H1 (cell line): ENCODE measurements around the gene MVD. TPM values are rescaled to one million over a fixed set of nuclear protein-coding genes. Genes with fewer than 3 reads are reported as not detected.

ENCODE experiments used
- CTCF ChIA-PET: fragments of 300-600 bp; sonication (Branson Sonifier 250); formaldehyde crosslinking; loops from one replicate; lab custom pipeline; 2021; ENCODE audit not compliant: partially characterized antibody; lab: Charles Lee
- POLR2A ChIA-PET: fragments of 300-600 bp; sonication (Branson Sonifier 250); formaldehyde crosslinking; loops from one replicate; lab custom pipeline; 2021; ENCODE audit warnings: inconsistent platforms; ENCODE audit not compliant: partially characterized antibody; lab: Charles Lee
- DNase-seq, 2 experiments: peaks; one replicate each; pipeline versions ENCODE4 v3.0.0 to v3.0.0-alpha.2; 2010 to 2022; ENCODE audit warnings: low spot score in 2 of 2, low read depth in 1 of 2, mixed read lengths in 1 of 2
- FAIRE-seq: peaks from 2 replicates; lab custom pipeline; 2011; peaks lifted over from hg19 to GRCh38; lab: Jason Lieb, UNC
- H2AFZ ChIP-seq: 2 replicates; pipeline ENCODE4 v1.8.1; 2012; ENCODE audit warnings: low read length, inconsistent platforms
- H2AK5ac ChIP-seq: 2 replicates; pipeline ENCODE4 v1.6.1; 2013; ENCODE audit warnings: low read depth, low read length
- H2BK120ac ChIP-seq: replicated peaks from 2 replicates; pipeline ENCODE3; 2013; ENCODE audit warnings: low read depth, low read length, inconsistent platforms
- H2BK12ac ChIP-seq: 2 replicates; pipeline ENCODE4 v1.6.1; 2013; ENCODE audit warnings: low read depth, low read length
- H2BK15ac ChIP-seq: 2 replicates; pipeline ENCODE4 v1.6.1; 2013; ENCODE audit warnings: low read length
- H2BK20ac ChIP-seq: 2 replicates; pipeline ENCODE4 v1.6.1; 2013; ENCODE audit warnings: low read length
- H2BK5ac ChIP-seq: 2 replicates; pipeline ENCODE4 v1.6.1; 2013; ENCODE audit warnings: low read depth, low read length
- H3K14ac ChIP-seq: 2 replicates; pipeline ENCODE4 v1.6.1; 2013; ENCODE audit warnings: inconsistent platforms; ENCODE audit not compliant: insufficient read length
- H3K18ac ChIP-seq: 2 replicates; pipeline ENCODE4 v1.6.1; 2013; ENCODE audit warnings: low read length; ENCODE audit errors: extremely low read depth
- H3K23ac ChIP-seq: 2 replicates; pipeline ENCODE4 v1.6.1; 2013; ENCODE audit warnings: inconsistent platforms; ENCODE audit not compliant: insufficient read length
- H3K23me2 ChIP-seq: 2 replicates; pipeline ENCODE4 v1.6.1; 2013; ENCODE audit warnings: low read depth, low read length
- H3K27ac ChIP-seq: 2 replicates; pipeline ENCODE4 v1.6.1; 2011; ENCODE audit warnings: low read depth, low read length, inconsistent platforms
- H3K27me3 ChIP-seq, 4 experiments: replicated peaks in 1 of 4; 1 replicate in 1 of 4; 2 replicates in 3 of 4; pipeline versions ENCODE4 v1.6.1 to v1.8.1; 2011 to 2013; ENCODE audit warnings: low read length in 3 of 4, mild to moderate bottlenecking in 3 of 4, inconsistent platforms in 2 of 4, mixed read lengths in 2 of 4, moderate library complexity in 1 of 4; ENCODE audit not compliant: control insufficient read depth in 3 of 4, insufficient read depth in 3 of 4; ENCODE audit errors: extremely low read depth in 1 of 4
- H3K36me3 ChIP-seq, 4 experiments: 2 replicates each; pipeline versions ENCODE4 v1.6.1 to v1.8.1; 2011 to 2013; ENCODE audit warnings: mild to moderate bottlenecking in 4 of 4, low read length in 3 of 4, moderate library complexity in 2 of 4, control low read depth in 1 of 4, inconsistent platforms in 1 of 4; ENCODE audit not compliant: insufficient read depth in 4 of 4, control insufficient read depth in 2 of 4
- H3K4ac ChIP-seq: replicated peaks from 2 replicates; pipeline ENCODE3; 2013; ENCODE audit warnings: low read length, low read depth, mixed read lengths, inconsistent platforms; ENCODE audit not compliant: insufficient read length
- H3K4me1 ChIP-seq, 4 experiments: replicated peaks in 1 of 4; 1 replicate in 1 of 4; 2 replicates in 3 of 4; pipeline versions ENCODE4 v1.6.1 to v1.8.1; 2011 to 2013; ENCODE audit warnings: low read length in 3 of 4, inconsistent platforms in 2 of 4, mixed read lengths in 1 of 4; ENCODE audit not compliant: insufficient read depth in 4 of 4, control insufficient read depth in 3 of 4
- H3K4me2 ChIP-seq, 2 experiments: 2 replicates each; pipeline versions ENCODE4 v1.6.1 to v1.8.1; 2011 to 2013; ENCODE audit warnings: low read depth in 2 of 2, low read length in 2 of 2, control low read depth in 1 of 2, inconsistent platforms in 1 of 2, mild to moderate bottlenecking in 1 of 2; ENCODE audit not compliant: insufficient read depth in 1 of 2
- H3K4me3 ChIP-seq, 4 experiments: fragments of 200-600, 300-600 bp in 1 of 4; sonication (generic), shearing (Covaris generic), sonication (Bioruptor Twin) in 1 of 4; 2 replicates each; pipeline versions ENCODE4 v1.5.1 to v1.8.1; 2011 to 2016; ENCODE audit warnings: low read length in 4 of 4, low read depth in 3 of 4, control low read depth in 2 of 4, inconsistent platforms in 2 of 4, mild to moderate bottlenecking in 2 of 4, mixed read lengths in 1 of 4, moderate library complexity in 1 of 4; ENCODE audit not compliant: insufficient read depth in 2 of 4; ENCODE audit errors: extremely low read depth in 1 of 4
- H3K56ac ChIP-seq: replicated peaks from 2 replicates; pipeline ENCODE3; 2013; ENCODE audit warnings: low read depth, mild to moderate bottlenecking, mixed read lengths, low read length, inconsistent platforms; ENCODE audit not compliant: insufficient read length
- H3K79me1 ChIP-seq: 2 replicates; pipeline ENCODE4 v1.6.1; 2013; ENCODE audit warnings: low read depth, low read length, control low read depth
- H3K79me2 ChIP-seq, 2 experiments: 2 replicates each; pipeline versions ENCODE4 v1.6.1 to v1.8.1; 2012 to 2013; ENCODE audit warnings: low read length in 2 of 2, mild to moderate bottlenecking in 2 of 2, inconsistent platforms in 1 of 2; ENCODE audit not compliant: insufficient read depth in 2 of 2, control insufficient read depth in 1 of 2
- H3K9ac ChIP-seq, 4 experiments: replicated peaks in 1 of 4; 1 replicate in 1 of 4; 2 replicates in 3 of 4; pipeline versions ENCODE4 v1.6.1 to v1.8.1; 2011 to 2013; ENCODE audit warnings: low read depth in 3 of 4, low read length in 3 of 4, control low read depth in 2 of 4, mild to moderate bottlenecking in 2 of 4, moderate library complexity in 2 of 4, inconsistent platforms in 1 of 4; ENCODE audit errors: extremely low read depth in 1 of 4
- H3K9me3 ChIP-seq, 2 experiments: 2 replicates each; pipeline versions ENCODE4 v1.6.1 to v1.8.1; 2012 to 2013; ENCODE audit warnings: mild to moderate bottlenecking in 2 of 2, moderate library complexity in 2 of 2, control low read depth in 1 of 2, inconsistent platforms in 1 of 2, low read depth in 1 of 2, low read length in 1 of 2, mixed read lengths in 1 of 2; ENCODE audit not compliant: insufficient read depth in 2 of 2
- H4K20me1 ChIP-seq, 2 experiments: replicated peaks in 1 of 2; 2 replicates each; pipeline versions ENCODE3 to v1.8.1; 2011 to 2013; ENCODE audit warnings: inconsistent platforms in 2 of 2, low read length in 2 of 2, mild to moderate bottlenecking in 1 of 2; ENCODE audit not compliant: insufficient read depth in 2 of 2, control insufficient read depth in 1 of 2
- H4K5ac ChIP-seq: 2 replicates; pipeline ENCODE4 v1.6.1; 2013; ENCODE audit warnings: low read length, low read depth, mixed read lengths, inconsistent platforms; ENCODE audit not compliant: insufficient read length
- H4K8ac ChIP-seq: 2 replicates; pipeline ENCODE4 v1.8.0; 2013; ENCODE audit warnings: mild to moderate bottlenecking, moderate library complexity, low read length, inconsistent platforms; ENCODE audit not compliant: insufficient read depth; ENCODE audit errors: extremely low read depth
- H4K91ac ChIP-seq: replicated peaks from 2 replicates; pipeline ENCODE3; 2013; ENCODE audit warnings: low read length, mixed read lengths, inconsistent platforms; ENCODE audit not compliant: insufficient read length
- ATF2 ChIP-seq: IDR thresholded peaks from 2 replicates; pipeline ENCODE4 v1.6.1; 2012; ENCODE audit warnings: low read length, inconsistent platforms
- BCL11A ChIP-seq, 2 experiments: IDR thresholded peaks; one replicate each; pipeline ENCODE4 v1.6.1; 2011; ENCODE audit warnings: low read depth in 2 of 2, low read length in 2 of 2, mild to moderate bottlenecking in 2 of 2
- CEBPB ChIP-seq: IDR thresholded peaks from 2 replicates; pipeline ENCODE4 v1.6.1; 2012; ENCODE audit warnings: low read depth, low read length
- EGR1 ChIP-seq: IDR thresholded peaks from 2 replicates; pipeline ENCODE4 v1.6.1; 2011; ENCODE audit warnings: low read depth, low read length, borderline replicate concordance
- MAFK ChIP-seq: IDR thresholded peaks from 2 replicates; pipeline ENCODE4 v1.6.1; 2012; ENCODE audit warnings: low read depth, mild to moderate bottlenecking, improper control_type of control experiment, low read length
- NANOG ChIP-seq: IDR thresholded peaks from 2 replicates; pipeline ENCODE4 v1.6.1; 2011; ENCODE audit warnings: low read length, low read depth, mild to moderate bottlenecking, inconsistent platforms; ENCODE audit not compliant: insufficient read depth, poor library complexity, severe bottlenecking
- POLR2A ChIP-seq, 2 experiments: IDR thresholded peaks; 1 replicate in 1 of 2; 2 replicates in 1 of 2; pipeline ENCODE4 v1.6.1; 2011; ENCODE audit warnings: low read depth in 2 of 2, low read length in 2 of 2, mild to moderate bottlenecking in 2 of 2; ENCODE audit errors: control extremely low read depth in 1 of 2
- POLR2AphosphoS5 ChIP-seq: IDR thresholded peaks from 2 replicates; pipeline ENCODE4 v1.6.1; 2011; ENCODE audit warnings: low read depth, low read length
- RNF2 ChIP-seq: fragments of 200-900, 300-1000 bp; sonication (generic); IDR thresholded peaks from 2 replicates; pipeline ENCODE4 v1.7.1; 2016; ENCODE audit warnings: borderline replicate concordance, low read depth, mild to moderate bottlenecking, antibody characterized with exemption, low read length; ENCODE audit not compliant: poor library complexity, severe bottlenecking; ENCODE audit errors: missing control alignments
- TEAD4 ChIP-seq: IDR thresholded peaks from 2 replicates; pipeline ENCODE4 v1.6.1; 2012; ENCODE audit warnings: low read depth, low read length, inconsistent platforms, mixed read lengths
- WGBS, 2 experiments: shearing (Covaris generic) in 1 of 2; methylation state at CpG; one replicate each; pipeline versions ENCODE4 v1.1.6 to v1.1.7; 2013 to 2015; ENCODE audit warnings: low lambda C conversion rate in 2 of 2, mixed read lengths in 2 of 2, inconsistent platforms in 1 of 2, low coverage in 1 of 2, missing lambda C conversion rate in 1 of 2; ENCODE audit not compliant: insufficient replicate concordance in 2 of 2, insufficient coverage in 1 of 2, insufficient read length in 1 of 2; ENCODE audit errors: extremely low coverage in 1 of 2, missing lambda C conversion rate in 1 of 2; 5-methylcytosine and 5-hydroxymethylcytosine counted together
- polyA plus RNA-seq, 7 experiments: library from polyadenylated mRNA; depleted of rRNA in 3 of 7; stranded (reverse) in 5 of 7; unstranded in 2 of 7; fragments of >200 nt in 5 of 7; fragments of 200-250 nt in 2 of 7; gene quantifications; 1 replicate in 5 of 7; 2 replicates in 1 of 7; 4 replicates in 1 of 7; pipeline versions ENCODE4 v1.2.1 to v1.2.3, GENCODE V29; 2011 to 2013; ENCODE audit warnings: missing spikeins in 2 of 7, mixed read lengths in 2 of 7
- total RNA-seq: library from RNA; stranded (reverse); fragmentation: NEBNext Ultra II Directional; extraction: Animal tissue kit (Norgen Biotek cat#: 25700); gene quantifications from 2 replicates; pipeline ENCODE4 v1.2.1, GENCODE V29; 2021

MVD gene
- total and polyA plus RNA-seq, 2 of the 8 experiments (the other 6 are each of a cell fraction or from before 2014, with no cell fraction given) = 47.2 to 77.3 TPM

GRCh38 chr16:88613911-88614817 lies 48.7 kb downstream of the MVD start:
- H3K56ac ChIP-seq = no peak overlapping the region
- no peak overlapping the region for H2BK12ac ChIP-seq
- peaks cover 0 to 15% of the 10 kb centered on the region in 2 experiments; a peak in 1 of 4 replicates for H3K79me2 ChIP-seq
- no peak overlapping the region for H2AFZ ChIP-seq
- no peak overlapping the region for H2BK5ac ChIP-seq
- ChIA-PET POLR2A (no interaction called here), CTCF (interaction anchor here (1.6 to 6.1 kb wide), 2 partner anchors 14 to 58 kb away, joined by 5 to 89 read pairs; no protein-coding TSS in a partner anchor)
- no peak for DNase-seq
- no peak overlapping the region for H4K5ac ChIP-seq
- H3K27me3 ChIP-seq = no peaks in the 10 kb centered on the region
- H4K91ac ChIP-seq = no peak overlapping the region
- H3K18ac ChIP-seq = no peak overlapping the region
- peaks cover 0 to 10% (median 7%) of the 10 kb centered on the region in 4 experiments; a peak in 3 of 7 replicates for H3K4me1 ChIP-seq
- peaks cover 20 to 30% of the 10 kb centered on the region in 2 experiments for H4K20me1 ChIP-seq
- no peak for FAIRE-seq
- peaks cover 5% of the 10 kb centered on the region; the same call in 1 of the 2 replicates for H3K23me2 ChIP-seq
- no peak overlapping the region for H4K8ac ChIP-seq
- H3K14ac ChIP-seq = no peak overlapping the region
- peaks cover 19% of the 10 kb centered on the region for H3K79me1 ChIP-seq
- H2AK5ac ChIP-seq = no peak overlapping the region
- H2BK120ac ChIP-seq = no peak overlapping the region
- H2BK15ac ChIP-seq = no peak overlapping the region
- no peaks in the 10 kb centered on the region for H3K9me3 ChIP-seq
- no peak overlapping the region for H3K27ac ChIP-seq
- H2BK20ac ChIP-seq = no peak overlapping the region
- peaks cover 0 to 8% (median 4%) of the 10 kb centered on the region in 4 experiments; a peak in 5 of 8 replicates for H3K36me3 ChIP-seq
- H3K23ac ChIP-seq = no peak overlapping the region
- no peak overlapping the region for H3K4me3 ChIP-seq
- H3K9ac ChIP-seq = no peak overlapping the region; a peak in 1 of 7 replicates
- H3K4me2 ChIP-seq = no peak overlapping the region
- 92% methylated on average over 19 of the region's 19 CpGs; no CpG with 5 or more reads in 1 of the 2 experiments for WGBS, 2 experiments
- no peak overlapping the region for H3K4ac ChIP-seq
- TF ChIP-seq BCL11A (IDR thresholded peaks at IDR 0.05; ENCODE audit: low read depth in 2 of 2, low read length in 2 of 2) (no peak), EGR1 (no peak), NANOG (no peak), TEAD4 (no peak), POLR2A (IDR thresholded peaks at IDR 0.05; ENCODE audit: control extremely low read depth in 1 of 2, low read depth in 2 of 2, low read length in 2 of 2) (no peak), CEBPB (no peak), MAFK (no peak), ATF2 (no peak), POLR2AphosphoS5 (no peak), RNF2 (no peak)
